Prostate gland (tissue), 2 donors: ENCODE measurements around the gene KCNN3. TPM values are rescaled to one million over a fixed set of nuclear protein-coding genes. Genes with fewer than 3 reads are reported as not detected.

Source experiments
- DNase-seq: peaks from one replicate; pipeline ENCODE4 v3.0.0-alpha.2; 2019; ENCODE audit warnings: low spot score
- H3K27ac ChIP-seq, 2 donors: fragments of 200-600 bp; sonication (generic); 2 replicates each; pipeline ENCODE4 v1.5.1; 2017 to 2019
- H3K27me3 ChIP-seq: fragments of 200-600 bp; sonication (generic); replicated peaks from 2 replicates; pipeline ENCODE4 v1.5.1; 2019; ENCODE audit not compliant: insufficient read depth
- H3K36me3 ChIP-seq, 2 donors: fragments of 200-600 bp; sonication (generic); 1 replicate in 1 of 2; 2 replicates in 1 of 2; pipeline versions ENCODE4 v1.5.1 to v1.8.1; 2017 to 2019
- H3K4me1 ChIP-seq: fragments of 200-600 bp; sonication (generic); replicated peaks from 2 replicates; pipeline ENCODE4 v1.5.1; 2019
- H3K4me3 ChIP-seq, 2 donors: fragments of 200-600 bp; sonication (generic); 2 replicates each; pipeline ENCODE4 v1.5.1; 2017 to 2019
- H3K9me3 ChIP-seq: fragments of 200-600 bp; sonication (generic); 2 replicates; pipeline ENCODE4 v1.5.1; 2017
- CTCF ChIP-seq, 4 experiments: fragments of 200-600 bp in 2 of 4; fragments of 450-650 bp in 2 of 4; sonication (generic) in 2 of 4; IDR thresholded peaks; 1 replicate in 3 of 4; 2 replicates in 1 of 4; pipeline ENCODE4 v1.5.1; 2016 to 2019; ENCODE audit warnings: antibody characterized with exemption in 4 of 4, mild to moderate bottlenecking in 2 of 4, moderate library complexity in 2 of 4
- POLR2A ChIP-seq: fragments of 450-650 bp; IDR thresholded peaks from one replicate; pipeline ENCODE4 v1.6.1; 2016; ENCODE audit warnings: antibody characterized with exemption, mild to moderate bottlenecking
- POLR2AphosphoS5 ChIP-seq: sonication (generic); formaldehyde crosslinking; IDR thresholded peaks from one replicate; pipeline ENCODE4 v1.6.1; 2017; ENCODE audit warnings: antibody characterized with exemption
- WGBS: methylation state at CpG from one replicate; pipeline ENCODE4 v1.1.5; 2018; 5-methylcytosine and 5-hydroxymethylcytosine counted together
- intact Hi-C: fragments of 100-400 bp; cut with DNase I; formaldehyde crosslinking; loops from one replicate; pipeline ENCODE4 v1.14.2; 2022
- total RNA-seq, 2 donors: library from RNA; depleted of rRNA; stranded (reverse); fragments of >200 nt; gene quantifications; one replicate each; pipeline ENCODE4 v1.1.0, GENCODE V29; 2016

KCNN3 gene
- total RNA-seq, 2 donors from 2014 or later: 1.2 to 3.0 TPM

DNA sequence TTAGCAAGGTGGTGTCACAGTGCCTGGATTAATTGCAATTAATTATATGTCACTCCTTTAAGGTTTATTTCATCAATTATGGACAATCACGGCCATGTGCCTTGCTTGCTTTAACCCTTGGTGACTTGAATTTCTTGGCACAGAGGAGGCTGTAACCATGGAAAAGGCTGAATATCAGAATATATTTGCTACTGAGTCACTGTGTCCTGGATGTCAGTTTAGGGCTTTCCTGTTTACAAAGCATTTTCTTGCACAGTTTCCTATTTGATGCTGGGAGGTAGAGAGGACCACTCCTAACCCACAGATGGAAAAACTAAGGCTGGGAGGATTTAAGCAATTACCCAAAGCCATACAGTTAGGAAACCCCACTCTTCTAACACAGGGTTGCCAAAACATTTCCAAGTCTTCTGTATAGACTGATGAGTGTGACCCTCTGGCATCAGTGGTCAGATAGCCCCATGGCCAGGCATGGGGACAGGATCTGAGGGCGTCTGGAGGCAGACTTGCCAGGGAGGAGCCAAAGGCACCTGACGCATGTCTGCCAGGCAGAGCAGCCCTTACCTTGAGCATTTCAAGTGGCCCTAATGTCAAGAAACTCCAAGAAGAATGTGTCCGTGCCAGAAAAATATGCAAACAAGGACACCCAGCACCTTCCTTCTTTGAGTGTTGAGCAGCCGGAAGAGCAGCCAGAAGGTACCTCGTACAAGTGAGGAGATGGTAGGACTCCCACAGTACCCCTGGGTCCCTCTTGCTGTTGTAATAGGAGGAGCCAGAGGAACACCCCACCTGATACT, 34.4 kb downstream of the KCNN3 start:
- DNase-seq: no peak
- H3K4me3 ChIP-seq: no peak overlapping the region
- 57% methylated on average over 6 of the region's 6 CpGs for WGBS
- H3K36me3 ChIP-seq: no peaks in the 10 kb centered on the region
- no peaks in the 10 kb centered on the region for H3K4me1 ChIP-seq
- H3K27me3 ChIP-seq: no peaks in the 10 kb centered on the region
- intact Hi-C loops: no loop called here
- TF ChIP-seq POLR2A (no peak), CTCF (IDR thresholded peaks at IDR 0.05) (no peak), POLR2AphosphoS5 (no peak)
- H3K27ac ChIP-seq: no peak overlapping the region
- no peaks in the 10 kb centered on the region for H3K9me3 ChIP-seq

- no peak for DNase-seq
- Histone ChIP-seq H3K4me1 (no peaks in the 10 kb centered on the region), H3K27ac (no peak overlapping the region), H3K4me3 (no peak overlapping the region), H3K9me3 (no peaks in the 10 kb centered on the region), H3K27me3 (no peaks in the 10 kb centered on the region), H3K36me3 (no peaks in the 10 kb centered on the region)
- TF ChIP-seq CTCF (IDR thresholded peaks at IDR 0.05): no peak
- TF ChIP-seq POLR2AphosphoS5: no peak
- TF ChIP-seq POLR2A: no peak
- 53% methylated on average over 5 of the region's 5 CpGs for WGBS
- intact Hi-C loops: no loop called here
These were observed 36.2 kb downstream of the KCNN3 start for GRCh38 chr1:154833841-154834240.

- Histone ChIP-seq H3K4me1 (no peaks in the 10 kb centered on the region), H3K27ac (no peak overlapping the region), H3K9me3 (no peaks in the 10 kb centered on the region), H3K27me3 (no peaks in the 10 kb centered on the region), H3K4me3 (no peak overlapping the region), H3K36me3 (no peaks in the 10 kb centered on the region)
- WGBS: 84% methylated on average over 9 of the region's 9 CpGs
- TF ChIP-seq CTCF (IDR thresholded peaks at IDR 0.05): no peak
- no peak for TF ChIP-seq POLR2AphosphoS5
- TF ChIP-seq POLR2A: no peak
- no peak for DNase-seq
- intact Hi-C loops: no loop called here
These were observed 36.9 kb downstream of the KCNN3 start for GRCh38 chr1:154833209-154833608.

DNA sequence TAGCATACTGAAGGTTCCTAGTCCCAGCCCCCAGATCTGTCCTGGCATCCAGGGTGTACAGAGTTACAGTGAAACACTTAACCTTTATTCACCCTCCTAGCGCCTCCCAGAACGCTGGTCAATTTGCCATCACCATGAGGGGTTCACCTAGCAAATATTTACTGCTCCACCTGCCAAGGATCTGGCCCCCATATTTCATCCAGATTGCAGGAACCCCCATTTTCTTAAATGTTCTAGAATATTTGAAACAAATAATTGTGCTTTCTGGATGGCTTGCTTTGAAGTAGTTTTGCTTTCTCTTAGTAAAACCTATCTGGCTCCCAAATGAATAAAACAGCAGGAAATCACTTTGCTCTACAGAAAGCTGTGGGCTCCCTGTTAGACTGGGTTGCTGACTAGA, 37.7 kb downstream of the KCNN3 start:
- no peaks in the 10 kb centered on the region for H3K9me3 ChIP-seq
- no peak overlapping the region for H3K27ac ChIP-seq
- DNase-seq: no peak
- TF ChIP-seq POLR2A (no peak), POLR2AphosphoS5 (no peak), CTCF (IDR thresholded peaks at IDR 0.05) (no peak)
- no peaks in the 10 kb centered on the region for H3K4me1 ChIP-seq
- H3K27me3 ChIP-seq: no peaks in the 10 kb centered on the region
- intact Hi-C loops: no loop called here
- H3K36me3 ChIP-seq: no peaks in the 10 kb centered on the region
- H3K4me3 ChIP-seq: no peak overlapping the region
- WGBS: 95% methylated on average over 2 of the region's 2 CpGs

DNA sequence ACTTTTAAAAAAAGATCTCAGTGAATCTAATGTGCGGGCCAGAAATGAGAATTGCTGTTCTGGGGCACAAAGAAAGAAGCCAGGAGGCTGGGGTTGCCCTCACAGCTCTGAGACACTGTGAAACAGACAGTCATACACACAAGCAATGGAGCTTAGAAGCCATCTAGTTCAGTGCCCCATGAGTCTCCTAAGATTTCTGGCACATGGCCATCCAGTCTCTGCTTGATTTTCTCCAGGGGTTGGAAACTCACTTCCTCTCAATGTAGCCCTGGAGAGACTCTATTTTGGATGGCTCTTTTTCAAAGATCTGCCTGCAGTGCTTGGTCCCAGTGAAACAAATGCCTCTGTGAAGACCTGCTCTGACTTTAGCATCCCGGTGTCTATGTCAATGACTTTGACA, 38.6 kb downstream of the KCNN3 start:
- intact Hi-C loops: no loop called here
- no peak for TF ChIP-seq POLR2AphosphoS5
- no peak for TF ChIP-seq POLR2A
- TF ChIP-seq CTCF (IDR thresholded peaks at IDR 0.05): no peak

More for the DNA sequence above, 38.6 kb downstream of the KCNN3 start:
- WGBS: 73% methylated on average over 2 of the region's 2 CpGs
- H3K4me1 ChIP-seq: no peaks in the 10 kb centered on the region
- H3K4me3 ChIP-seq: no peak overlapping the region
- no peaks in the 10 kb centered on the region for H3K9me3 ChIP-seq
- no peaks in the 10 kb centered on the region for H3K36me3 ChIP-seq
- DNase-seq: no peak
- H3K27ac ChIP-seq: no peak overlapping the region
- H3K27me3 ChIP-seq: no peaks in the 10 kb centered on the region
